T1000 (cell line): ENCODE measurements around the gene LPCAT2.

ENCODE experiments used
- DNase-seq: peaks from one replicate; lab custom pipeline; 2025; ENCODE audit warnings: mixed read lengths; lab: John Stamatoyannopoulos, UW

The LPCAT2 gene

DNA sequence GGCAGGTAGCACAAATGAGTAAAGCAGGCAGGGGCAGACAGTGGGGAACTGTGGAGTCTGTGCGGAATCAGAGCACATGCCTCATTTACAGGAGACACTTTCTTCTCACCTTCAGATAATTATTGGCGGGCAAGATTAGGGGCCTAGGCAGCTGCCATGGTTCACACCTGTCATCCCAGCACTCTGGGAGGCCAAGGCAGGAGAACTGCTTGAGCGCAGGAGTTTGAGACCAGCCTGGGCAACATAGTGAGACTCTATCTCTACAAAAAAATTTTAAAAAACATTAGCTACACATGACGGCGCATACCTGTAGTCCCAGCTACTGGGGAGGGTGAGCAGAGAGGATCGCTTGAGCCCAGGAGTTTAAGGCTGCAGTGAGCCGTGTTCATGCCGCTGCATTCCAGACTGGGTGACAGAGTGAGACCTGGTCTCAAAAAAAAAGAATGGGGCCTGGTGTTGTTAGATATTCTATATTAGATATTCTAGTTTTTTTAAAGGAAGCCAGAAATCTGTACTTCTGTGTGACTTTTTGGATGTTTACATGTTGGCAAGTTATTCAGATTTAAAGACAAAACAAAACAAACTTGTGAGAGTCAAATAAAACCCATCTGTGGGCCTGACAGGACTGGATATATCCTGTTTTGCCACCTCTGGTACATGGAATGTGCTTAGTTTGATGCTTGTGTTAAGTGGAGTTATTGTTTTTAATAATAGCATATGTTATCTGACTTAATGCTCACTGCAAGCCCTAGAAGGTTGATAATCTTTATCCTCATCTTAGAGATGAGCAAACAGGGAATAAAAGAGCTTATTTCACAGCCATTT, 4.9 kb upstream of the LPCAT2 start:
- DNase-seq, result no peak

DNA sequence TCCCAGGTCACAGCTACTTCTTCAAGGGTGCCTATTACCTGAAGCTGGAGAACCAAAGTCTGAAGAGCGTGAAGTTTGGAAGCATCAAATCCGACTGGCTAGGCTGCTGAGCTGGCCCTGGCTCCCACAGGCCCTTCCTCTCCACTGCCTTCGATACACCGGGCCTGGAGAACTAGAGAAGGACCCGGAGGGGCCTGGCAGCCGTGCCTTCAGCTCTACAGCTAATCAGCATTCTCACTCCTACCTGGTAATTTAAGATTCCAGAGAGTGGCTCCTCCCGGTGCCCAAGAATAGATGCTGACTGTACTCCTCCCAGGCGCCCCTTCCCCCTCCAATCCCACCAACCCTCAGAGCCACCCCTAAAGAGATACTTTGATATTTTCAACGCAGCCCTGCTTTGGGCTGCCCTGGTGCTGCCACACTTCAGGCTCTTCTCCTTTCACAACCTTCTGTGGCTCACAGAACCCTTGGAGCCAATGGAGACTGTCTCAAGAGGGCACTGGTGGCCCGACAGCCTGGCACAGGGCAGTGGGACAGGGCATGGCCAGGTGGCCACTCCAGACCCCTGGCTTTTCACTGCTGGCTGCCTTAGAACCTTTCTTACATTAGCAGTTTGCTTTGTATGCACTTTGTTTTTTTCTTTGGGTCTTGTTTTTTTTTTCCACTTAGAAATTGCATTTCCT, 3.4 kb upstream of the LPCAT2 start:
- no peak for DNase-seq

DNA sequence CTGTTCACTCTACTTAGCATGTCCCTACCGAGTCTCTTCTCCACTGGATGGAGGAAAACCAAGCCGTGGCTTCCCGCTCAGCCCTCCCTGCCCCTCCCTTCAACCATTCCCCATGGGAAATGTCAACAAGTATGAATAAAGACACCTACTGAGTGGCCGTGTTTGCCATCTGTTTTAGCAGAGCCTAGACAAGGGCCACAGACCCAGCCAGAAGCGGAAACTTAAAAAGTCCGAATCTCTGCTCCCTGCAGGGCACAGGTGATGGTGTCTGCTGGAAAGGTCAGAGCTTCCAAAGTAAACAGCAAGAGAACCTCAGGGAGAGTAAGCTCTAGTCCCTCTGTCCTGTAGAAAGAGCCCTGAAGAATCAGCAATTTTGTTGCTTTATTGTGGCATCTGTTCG, 2.8 kb upstream of the LPCAT2 start:
- DNase-seq, result no peak

DNA sequence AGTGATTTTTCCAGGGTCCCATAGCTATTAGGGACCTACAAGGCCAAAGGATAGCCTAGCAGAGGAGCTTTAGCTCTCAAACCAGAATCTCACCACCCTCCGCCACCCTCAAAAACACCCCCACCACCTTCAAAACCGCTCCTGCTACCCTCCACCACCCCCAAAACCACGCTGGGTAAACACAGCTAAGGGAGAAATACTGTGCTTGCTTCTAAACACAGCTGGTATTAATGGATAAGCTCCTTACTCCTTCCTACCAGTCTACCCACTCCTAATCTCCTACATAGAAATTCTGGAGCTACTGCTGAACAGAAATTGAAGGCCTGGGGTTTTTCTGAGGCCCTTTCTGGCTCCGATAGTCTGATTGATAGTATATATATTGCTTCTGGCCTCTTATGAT, 2.2 kb upstream of the LPCAT2 start:
- no peak for DNase-seq

DNA sequence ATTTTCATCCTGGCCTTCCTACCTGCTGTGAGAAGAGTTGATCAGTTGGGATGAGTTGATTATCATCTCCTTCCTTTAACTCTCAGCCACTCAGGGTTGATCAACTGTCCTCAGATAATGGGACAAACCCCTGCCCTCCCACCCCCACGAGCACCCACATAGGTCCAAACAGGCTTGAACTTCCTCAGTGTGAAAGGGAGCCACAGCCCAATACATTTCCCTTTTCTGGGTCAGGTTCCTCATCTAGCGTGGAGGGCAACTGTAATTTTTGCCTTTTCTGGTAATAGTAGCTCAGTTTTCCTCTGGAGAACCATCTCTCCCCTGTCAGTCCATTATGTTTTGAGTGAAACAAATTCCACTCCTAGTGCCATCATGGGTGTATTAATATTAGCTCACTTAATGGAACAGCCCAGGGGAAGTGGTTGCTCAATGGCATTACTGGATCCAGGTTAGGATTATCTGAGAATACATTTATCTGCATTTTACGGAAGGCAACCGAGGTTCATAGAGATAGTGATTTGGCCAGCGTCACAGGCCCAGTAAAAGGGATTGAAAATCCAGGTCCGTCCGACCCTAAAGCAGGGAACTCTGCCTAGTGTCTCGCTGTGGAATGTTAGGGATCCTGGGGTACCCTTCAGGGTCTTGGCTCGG, 476 bp upstream of the LPCAT2 start:
- DNase-seq, result no peak

DNA sequence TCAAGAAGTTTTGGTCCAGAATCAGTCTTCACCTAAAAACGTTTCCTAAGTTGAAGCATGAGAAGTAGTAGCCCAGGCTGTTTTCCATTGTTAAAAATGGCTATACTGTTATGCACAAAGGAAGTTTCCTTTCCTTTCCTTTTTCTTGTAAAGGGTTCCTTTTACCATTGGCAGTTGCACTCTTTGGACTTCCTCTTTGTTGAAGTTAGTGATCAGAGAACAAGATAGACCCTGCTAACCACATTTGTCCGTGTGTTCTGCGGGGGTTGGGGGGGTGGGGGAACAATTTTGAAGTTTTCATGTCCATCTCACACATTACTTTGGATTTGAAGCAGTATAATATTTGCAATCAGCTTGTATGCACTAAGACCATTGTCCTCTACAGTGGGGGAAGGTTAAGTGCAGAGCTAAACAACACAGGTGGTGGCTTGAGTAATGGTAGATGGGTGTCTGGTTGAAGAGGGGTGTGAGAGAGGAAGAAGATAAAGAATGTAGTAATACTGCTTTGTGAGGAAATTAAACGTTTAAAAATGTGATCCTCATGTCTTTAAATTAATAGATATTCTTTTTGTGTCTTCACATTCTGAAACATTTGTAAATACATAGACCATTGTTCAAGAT, 1.4 kb downstream of the LPCAT2 start:
- no peak for DNase-seq

DNA sequence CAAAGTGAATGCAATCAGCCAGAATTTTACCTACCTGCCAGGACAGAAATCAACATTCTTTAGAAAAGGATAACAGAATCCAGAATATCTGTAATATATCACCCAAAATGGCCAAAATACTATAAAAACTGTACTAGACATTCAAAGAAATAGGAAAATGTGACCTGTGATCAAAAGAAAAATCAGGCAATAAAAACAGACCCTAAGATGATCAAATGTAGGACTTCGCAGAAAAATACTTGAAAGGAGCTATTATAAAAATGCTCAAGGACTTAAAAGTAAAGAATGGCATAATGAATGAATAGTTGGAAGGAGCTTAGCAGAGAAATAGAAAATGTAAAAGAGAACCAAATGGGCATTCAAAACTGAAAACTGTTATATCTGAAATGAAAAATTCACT, 4.1 kb downstream of the LPCAT2 start:
- no peak for DNase-seq

DNA sequence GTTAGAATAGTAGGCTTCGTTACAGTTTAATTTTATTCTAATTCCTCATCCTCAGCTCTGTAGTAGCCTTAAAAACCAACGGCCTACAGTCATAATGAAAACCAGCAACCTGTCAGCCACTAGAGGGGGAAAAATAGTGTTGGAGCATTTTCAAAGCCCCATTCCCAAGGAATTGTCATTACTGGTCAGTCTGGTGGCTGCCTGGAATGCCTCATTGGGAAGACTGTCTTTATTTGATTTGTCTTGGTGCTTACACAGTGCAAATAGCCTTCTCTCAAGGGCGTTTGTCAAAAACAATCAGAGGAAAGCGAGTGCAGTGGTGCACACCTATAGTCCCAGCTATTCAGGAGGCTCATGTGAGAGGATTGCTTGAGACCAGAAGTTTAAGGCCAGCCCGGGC, 4.7 kb downstream of the LPCAT2 start:
- DNase-seq, result no peak

DNA sequence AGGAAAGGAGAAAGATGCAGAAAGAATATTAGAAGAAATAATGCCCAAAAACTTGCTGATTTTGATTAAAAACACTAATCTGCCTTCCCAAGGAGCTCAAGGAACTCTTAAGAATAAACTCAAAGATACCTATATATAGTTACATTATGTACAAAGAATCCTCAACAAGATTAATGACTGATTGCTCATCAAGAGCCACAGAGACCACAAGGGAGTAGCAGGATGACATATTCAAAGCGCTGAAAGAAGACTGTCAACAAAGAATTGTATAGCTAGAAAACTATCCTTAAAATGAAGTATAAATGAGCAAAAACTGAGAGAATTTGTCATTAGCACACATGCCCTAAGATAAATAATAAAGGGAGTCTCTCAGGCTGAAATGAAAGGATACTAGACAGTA, 6.2 kb downstream of the LPCAT2 start:
- no peak for DNase-seq

DNA sequence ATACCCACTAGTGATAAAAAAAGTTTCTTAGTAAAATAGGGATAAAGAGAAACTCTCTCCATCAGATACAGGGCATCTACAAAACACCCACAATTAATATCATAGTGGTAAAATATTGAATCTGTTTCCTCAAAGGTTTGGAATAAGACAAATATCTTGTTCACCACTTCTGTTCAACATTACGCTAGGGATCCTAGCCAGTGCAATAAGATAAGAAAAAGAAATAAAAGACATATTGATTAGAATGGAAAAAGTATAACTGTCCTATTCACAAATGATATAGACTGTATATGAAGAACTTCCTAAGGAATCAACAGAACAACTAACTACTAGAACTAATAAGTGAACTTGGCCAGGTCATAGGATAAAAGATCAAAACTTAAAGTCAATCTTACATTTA, 12.9 kb downstream of the LPCAT2 start:
- DNase-seq, result no peak

DNA sequence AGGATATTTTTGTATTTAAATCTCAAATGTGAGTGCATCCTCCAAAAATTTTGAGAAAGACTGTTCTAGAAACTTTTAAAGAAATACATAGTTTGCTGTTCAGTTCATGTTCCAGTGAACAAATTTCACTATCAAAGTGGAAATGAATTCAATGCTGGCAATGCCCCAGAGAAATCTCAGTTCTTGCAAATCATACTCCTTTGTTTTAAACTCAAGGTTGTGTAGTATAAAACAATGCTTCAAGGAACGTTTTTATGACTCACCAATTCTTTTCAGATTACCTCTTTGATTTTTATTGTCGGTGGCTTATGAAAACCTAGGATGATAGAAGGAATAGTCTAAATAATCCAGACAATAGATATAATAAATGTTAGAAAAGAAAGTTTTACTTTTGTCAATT, 17.6 kb downstream of the LPCAT2 start:
- no peak for DNase-seq

DNA sequence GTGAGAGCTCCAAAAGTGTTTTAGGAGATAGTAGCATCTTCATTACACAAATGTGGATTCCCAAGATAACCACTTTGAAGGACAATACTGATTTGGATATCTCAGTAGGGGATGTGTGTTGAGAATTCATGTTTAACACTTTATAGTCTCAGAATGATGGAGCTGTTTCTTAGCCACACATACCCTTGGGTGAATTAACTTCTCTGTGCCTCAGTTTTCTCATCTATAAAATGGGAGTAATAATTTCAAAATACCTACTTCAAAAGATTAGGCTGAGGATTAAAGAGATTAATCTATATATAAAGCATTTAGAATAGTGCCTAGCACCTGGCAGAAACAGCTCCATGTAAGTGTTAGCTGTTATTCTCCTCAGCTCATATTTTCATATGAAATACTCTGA, 19.0 kb downstream of the LPCAT2 start:
- no peak for DNase-seq

DNA sequence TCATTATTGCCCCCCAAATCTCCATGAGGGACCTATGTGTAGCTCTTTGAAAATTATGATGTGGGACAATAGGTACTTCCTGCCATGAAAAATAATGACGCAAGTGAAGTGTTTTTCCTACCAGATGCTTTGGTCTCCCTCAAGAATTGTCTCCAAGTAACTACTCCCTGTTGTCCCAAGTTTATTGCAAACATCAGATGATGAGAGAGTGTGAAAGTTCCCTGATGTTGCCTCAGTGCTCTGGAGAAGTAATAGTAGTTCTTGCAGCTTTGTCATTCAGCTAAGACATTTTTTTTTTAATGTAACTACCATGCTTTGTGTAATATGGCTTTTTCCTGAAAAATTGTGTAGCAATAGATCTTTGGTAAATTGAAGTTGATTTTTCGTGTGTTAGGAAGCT, 20.1 kb downstream of the LPCAT2 start:
- DNase-seq, result no peak

DNA sequence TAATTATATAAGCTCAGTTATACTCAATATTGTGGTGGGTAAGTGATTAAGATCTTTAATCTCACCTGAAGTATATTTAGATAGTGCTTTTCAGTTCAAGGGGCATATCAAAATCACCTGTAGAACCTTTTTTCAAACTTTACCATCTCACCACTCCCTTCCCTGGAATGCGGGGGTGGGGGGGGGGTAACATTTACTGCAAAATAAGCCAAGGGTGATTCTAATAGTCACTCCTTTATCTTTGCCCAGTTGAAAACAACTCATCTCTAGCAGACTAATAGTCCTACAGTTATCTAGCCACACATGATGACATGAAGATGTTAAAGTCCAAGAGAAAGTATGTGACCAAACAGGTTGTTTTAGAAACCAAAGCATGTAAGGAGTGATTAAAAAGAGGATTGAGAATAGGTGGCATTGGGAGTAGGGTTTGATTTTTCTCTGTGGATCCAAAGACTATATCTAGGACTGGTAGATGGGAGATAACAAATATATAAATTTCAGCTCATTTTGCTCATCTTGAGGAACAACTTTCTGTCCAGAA, 21.5 kb downstream of the LPCAT2 start:
- DNase-seq, result no peak

DNA sequence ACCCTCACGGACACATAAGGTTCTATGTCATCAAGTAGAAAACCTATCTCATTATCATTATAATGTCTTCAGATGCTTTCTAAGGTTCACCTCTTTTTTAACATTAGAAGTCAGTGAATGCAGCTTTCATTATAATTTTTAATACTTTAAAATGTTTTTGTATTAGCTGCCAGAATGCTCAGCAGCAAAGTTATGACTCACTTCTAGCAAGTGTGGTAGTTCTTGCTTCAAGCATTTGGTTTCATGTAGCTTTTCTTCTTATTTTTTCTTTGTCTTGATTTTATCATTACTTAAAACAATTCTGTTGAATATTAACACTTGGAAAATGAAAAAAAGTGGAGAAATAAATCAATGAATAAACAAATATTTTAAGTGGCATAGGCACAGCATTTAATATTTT, 23.4 kb downstream of the LPCAT2 start:
- DNase-seq, result no peak

DNA sequence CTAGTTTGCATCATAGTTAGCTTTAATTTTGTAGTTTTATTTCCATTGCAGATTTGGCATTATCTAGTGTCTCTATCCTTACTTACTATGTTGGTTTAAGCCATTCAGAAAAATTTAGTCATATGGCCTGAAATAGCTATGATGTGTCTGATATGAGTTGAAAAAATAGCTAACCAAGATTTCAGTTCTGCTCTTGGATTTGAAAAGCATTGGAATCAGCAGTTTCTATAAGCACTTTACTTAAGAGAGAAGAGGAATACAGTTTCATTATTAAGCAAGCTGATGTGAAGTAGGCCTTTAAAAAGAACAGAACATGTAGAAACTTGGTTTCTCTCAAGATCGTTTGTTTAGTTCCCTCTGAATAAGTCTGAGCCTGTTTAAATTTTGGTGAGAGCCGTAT, 25.9 kb downstream of the LPCAT2 start:
- DNase-seq, result no peak

DNA sequence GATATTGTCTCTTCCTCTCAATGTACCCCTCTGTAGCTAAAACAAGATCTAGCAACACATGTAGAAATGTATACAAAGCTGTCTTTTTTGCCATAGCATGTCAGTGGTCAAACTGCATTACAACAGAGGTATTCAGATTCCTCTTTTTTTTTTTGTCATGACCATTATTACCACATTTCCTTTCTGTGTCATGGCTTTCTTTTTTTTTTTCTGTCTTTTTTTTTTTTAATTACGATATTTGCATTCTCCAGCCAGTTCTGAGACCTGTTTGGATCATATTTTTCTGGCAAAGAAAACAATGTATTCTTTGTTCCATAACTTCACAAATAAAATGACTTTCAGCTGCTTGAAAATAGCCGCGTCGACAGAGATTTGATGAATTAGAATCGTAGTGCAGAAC, 30.2 kb downstream of the LPCAT2 start:
- DNase-seq, result no peak

DNA sequence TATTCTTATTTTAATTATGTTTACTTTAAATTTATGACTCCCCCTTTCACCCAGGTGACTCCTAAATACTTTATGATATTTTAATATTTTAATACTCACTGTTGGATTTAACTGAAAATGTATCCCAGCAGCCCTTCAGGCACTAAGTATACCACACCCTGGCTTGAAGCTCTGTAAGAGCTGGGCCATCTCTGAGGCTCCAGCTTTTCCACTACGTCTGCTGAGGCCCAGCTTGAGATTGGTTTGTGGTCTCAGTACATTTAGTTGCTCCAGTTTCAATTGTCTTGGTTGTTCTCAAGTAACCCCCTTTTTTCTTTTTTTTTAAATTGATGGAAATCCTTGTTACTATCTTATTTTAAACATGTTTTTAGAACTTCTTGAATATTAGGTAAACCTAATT, 30.6 kb downstream of the LPCAT2 start:
- no peak for DNase-seq

DNA sequence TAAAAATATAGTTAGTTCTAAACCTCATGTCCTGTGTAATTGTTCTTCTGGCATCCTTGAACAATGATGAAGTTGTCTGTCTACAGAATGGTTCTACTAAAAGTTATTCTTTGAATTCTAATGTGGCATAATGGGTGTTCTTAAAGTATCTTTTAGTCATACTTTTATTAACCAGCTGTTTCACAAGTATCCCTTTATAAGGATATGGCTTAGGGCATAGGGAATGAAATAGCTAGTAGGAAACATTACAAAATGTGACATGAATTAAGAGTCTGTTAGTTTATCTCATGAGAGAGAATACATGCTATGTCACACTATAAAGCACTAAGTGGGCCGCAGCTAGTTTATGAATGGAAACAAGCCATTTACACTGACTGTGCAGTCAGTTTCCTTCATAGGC, 31.3 kb downstream of the LPCAT2 start:
- no peak for DNase-seq

DNA sequence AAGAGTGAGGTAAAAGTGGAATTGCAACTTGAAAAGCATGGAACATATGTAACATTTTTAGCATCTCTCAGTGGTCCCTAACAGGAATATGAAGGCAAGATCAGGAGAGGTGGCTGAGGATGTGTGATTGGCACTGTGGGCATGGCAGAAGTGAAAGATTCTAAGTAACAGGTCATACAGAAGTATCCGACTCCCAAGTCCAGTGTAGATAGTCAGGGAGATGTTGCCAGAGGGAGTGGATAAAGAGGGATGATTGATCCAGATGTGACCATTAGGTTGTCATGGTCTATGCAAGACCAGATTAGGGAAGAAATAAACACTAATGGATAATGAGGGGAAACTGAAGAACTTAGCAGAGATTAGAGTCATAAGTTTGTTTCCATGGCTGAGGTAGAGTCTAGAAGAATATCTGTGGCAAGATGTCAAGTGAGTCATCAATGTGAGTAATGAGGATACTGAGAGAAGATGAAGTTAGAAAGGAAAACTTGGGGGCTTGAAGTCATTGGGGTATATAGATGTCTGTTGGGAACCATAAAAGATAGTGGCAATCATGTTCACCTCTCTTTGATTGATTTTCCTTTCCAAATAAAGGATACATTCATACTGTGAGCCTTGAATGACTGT, 33.7 kb downstream of the LPCAT2 start:
- DNase-seq, result no peak

DNA sequence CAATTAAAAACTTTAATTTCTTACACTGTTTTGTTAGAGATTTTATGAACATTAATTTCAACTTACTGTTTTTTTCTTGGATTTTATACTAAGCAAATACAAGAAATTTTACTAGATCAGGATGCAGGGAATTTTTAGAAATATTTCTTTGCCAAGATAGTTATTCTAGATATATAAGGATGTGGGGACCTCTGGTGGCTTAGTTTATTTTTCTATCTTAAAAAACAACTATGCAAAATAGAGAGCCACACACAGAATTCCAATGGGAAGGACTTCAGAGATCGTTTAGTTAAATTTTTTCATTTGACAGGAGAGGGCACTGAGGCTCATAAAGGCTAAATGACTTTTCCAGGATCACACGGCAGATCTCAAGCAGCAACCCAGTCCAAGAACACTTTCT, 34.6 kb downstream of the LPCAT2 start:
- no peak for DNase-seq

DNA sequence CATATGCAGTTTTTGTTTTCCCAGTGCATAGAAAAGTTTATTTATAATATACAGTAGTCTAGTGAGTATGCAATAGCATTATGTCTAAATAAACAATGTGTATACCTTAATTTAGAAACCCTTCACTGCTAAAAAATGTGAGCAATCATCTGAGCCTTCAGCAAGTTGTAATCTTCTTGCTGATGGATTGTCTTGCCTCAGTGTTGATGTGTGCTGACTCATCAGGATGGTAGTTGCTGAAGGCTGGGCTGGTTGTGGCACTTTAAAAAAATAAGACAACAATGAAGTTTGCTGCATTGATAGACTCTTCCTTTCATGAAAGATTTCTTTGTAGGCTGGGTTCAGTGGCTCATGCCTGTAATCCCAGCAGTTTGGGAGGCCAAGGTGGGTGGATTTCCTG, 43.7 kb downstream of the LPCAT2 start:
- peak; percentile 4 for DNase-seq
